ENCODE measurements around the gene RNF41. TPM values are rescaled to one million over a fixed set of nuclear protein-coding genes. Genes with fewer than 3 reads are reported as not detected.
"Not testable (repeated sequence)": the region's sequence is repeated elsewhere in the genome, so short reads cannot be mapped to it uniquely, and the experiment has no call there.

Gene RNF41
- total RNA-seq, result 47.1 to 49.6 TPM (median 48.1 TPM) in 3 replicates

GRCh38 chr12:56221757-56222530 is at the start of gene RNF41:
Gene RNF41, minus strand, starts transcription at chr12:56221922. Its CDS starts 7,875 bp downstream, at chr12:56214047.
- peak; percentile 92 to 97 for DNase-seq (ENCODE audit: low spot score in 2 of 2, unreplicated experiment in 2 of 2)
- H3K4me1 Mint-ChIP-seq, result peaks cover 33% of the 10 kb centered on the region
- H3K4me3 Mint-ChIP-seq, result peak within 1 kb of the TSS; percentile 93
- no peak for TF ChIP-seq CTCF (IDR thresholded peaks at IDR 0.05; ENCODE audit: unreplicated experiment)
- peak within 1 kb of the TSS; percentile 99 for H3K27ac Mint-ChIP-seq
- H3K36me3 Mint-ChIP-seq, result peaks cover 4% of the 10 kb centered on the region
- no peaks in the 10 kb centered on the region for H3K27me3 Mint-ChIP-seq (ENCODE audit: low read depth)
- no peaks in the 10 kb centered on the region for H3K9me3 Mint-ChIP-seq

GRCh38 chr12:56271031-56271430 is 49.3 kb upstream of the RNF41 start:
- DNase-seq (ENCODE audit: low spot score in 2 of 2, unreplicated experiment in 2 of 2), result no peak
- no peaks in the 10 kb centered on the region for H3K9me3 Mint-ChIP-seq
- H3K27me3 Mint-ChIP-seq (ENCODE audit: low read depth), result no peaks in the 10 kb centered on the region
- H3K4me1 Mint-ChIP-seq, result peaks cover 7% of the 10 kb centered on the region
- TF ChIP-seq CTCF (IDR thresholded peaks at IDR 0.05; ENCODE audit: unreplicated experiment), result no peak
- H3K27ac Mint-ChIP-seq, result peak overlapping the region; percentile 27
- H3K36me3 Mint-ChIP-seq, result peaks cover 27% of the 10 kb centered on the region
- H3K4me3 Mint-ChIP-seq, result no peak overlapping the region

- H3K4me1 Mint-ChIP-seq, result peaks cover 8% of the 10 kb centered on the region
- H3K27ac Mint-ChIP-seq, result peak overlapping the region; percentile 34
- TF ChIP-seq CTCF (IDR thresholded peaks at IDR 0.05; ENCODE audit: unreplicated experiment), result no peak
- H3K27me3 Mint-ChIP-seq (ENCODE audit: low read depth), result no peaks in the 10 kb centered on the region
- H3K36me3 Mint-ChIP-seq, result peaks cover 10% of the 10 kb centered on the region
- DNase-seq (ENCODE audit: low spot score in 2 of 2, unreplicated experiment in 2 of 2), result no peak
- H3K9me3 Mint-ChIP-seq, result no peaks in the 10 kb centered on the region
- peak overlapping the region; percentile 72 for H3K4me3 Mint-ChIP-seq
Observed at GRCh38 chr12:56267443-56268071, 45.8 kb upstream of the RNF41 start.

GRCh38 chr12:56266693-56267442 is 45.1 kb upstream of the RNF41 start, which contains the start of gene COQ10A:
Gene COQ10A, plus strand, starts transcription at chr12:56266942. Its CDS starts 177 bp downstream, at chr12:56267119.
- Mint-ChIP-seq H3K36me3 (peaks cover 10% of the 10 kb centered on the region), H3K4me3 (peak within 1 kb of the TSS; percentile 92), H3K4me1 (peaks cover 8% of the 10 kb centered on the region), H3K9me3 (no peaks in the 10 kb centered on the region), H3K27me3 (ENCODE audit: low read depth) (no peaks in the 10 kb centered on the region), H3K27ac (peak within 1 kb of the TSS; percentile 87)
- TF ChIP-seq CTCF (IDR thresholded peaks at IDR 0.05; ENCODE audit: unreplicated experiment), result peak; percentile 47
- DNase-seq (ENCODE audit: low spot score in 2 of 2, unreplicated experiment in 2 of 2), result peak; percentile 63 to 85

GRCh38 chr12:56266068-56266692 is 44.5 kb upstream of the RNF41 start:
- H3K9me3 Mint-ChIP-seq; H3K27me3 Mint-ChIP-seq (ENCODE audit: low read depth); H3K36me3 Mint-ChIP-seq; DNase-seq (ENCODE audit: low spot score in 2 of 2, unreplicated experiment in 2 of 2); H3K4me1 Mint-ChIP-seq: not testable (repeated sequence)
- H3K27ac Mint-ChIP-seq, result peak overlapping the region; percentile 87
- peak overlapping the region; percentile 92 for H3K4me3 Mint-ChIP-seq

- H3K27ac Mint-ChIP-seq; H3K4me3 Mint-ChIP-seq; H3K9me3 Mint-ChIP-seq; DNase-seq (ENCODE audit: low spot score in 2 of 2, unreplicated experiment in 2 of 2); H3K27me3 Mint-ChIP-seq (ENCODE audit: low read depth); H3K36me3 Mint-ChIP-seq: not testable (repeated sequence)
- H3K4me1 Mint-ChIP-seq, result peaks cover 15% of the 10 kb centered on the region
Observed at GRCh38 chr12:56262955-56263354, 41.2 kb upstream of the RNF41 start.

Data from mesothelial cell of epicardium (in vitro differentiated cells).